DMS 273 (cell line): ENCODE results near the gene RNF111.
"Not testable (repeated sequence)": the region's sequence is repeated elsewhere in the genome, so short reads cannot be mapped to it uniquely, and the experiment has no call there.

Source experiments
- DNase-seq: peaks from one replicate; lab custom pipeline; 2025; ENCODE audit not compliant: unreplicated experiment; lab: John Stamatoyannopoulos, UW

RNF111 gene

GRCh38 chr15:59052915-59053407 is 65.5 kb downstream of the RNF111 start:
- no peak for DNase-seq

GRCh38 chr15:59053482-59053881 is 66.0 kb downstream of the RNF111 start:
- DNase-seq: no peak

DNA sequence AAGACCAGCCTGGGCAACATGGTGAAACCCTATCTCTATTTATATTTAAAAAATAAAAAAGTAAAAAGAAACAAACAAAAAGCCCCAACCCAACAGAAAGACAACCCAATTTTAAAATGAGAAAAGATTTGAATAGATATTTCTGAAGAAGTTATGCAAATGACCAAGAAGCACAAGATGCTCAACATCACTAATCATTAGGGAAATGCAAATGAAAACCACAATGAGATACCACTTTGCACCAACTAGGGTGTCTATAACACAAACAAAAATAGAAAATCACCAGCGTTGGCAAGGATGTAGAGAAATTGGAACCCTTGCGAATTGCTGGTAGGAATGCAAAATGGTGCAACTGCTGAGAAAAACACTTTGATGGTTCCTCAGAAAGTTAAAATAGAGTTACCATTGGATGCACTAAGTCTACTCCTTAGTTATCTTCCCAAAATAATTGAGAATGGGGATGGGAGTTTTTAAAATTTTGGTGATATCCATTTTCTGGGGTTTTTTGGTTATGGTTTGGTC is 71.7 kb downstream of the RNF111 start:
- DNase-seq: no peak

GRCh38 chr15:59060348-59060747 is 72.9 kb downstream of the RNF111 start:
- DNase-seq: no peak

GRCh38 chr15:59063042-59063441 is 75.6 kb downstream of the RNF111 start:
- DNase-seq: no peak

GRCh38 chr15:59069430-59069829 is 82.0 kb downstream of the RNF111 start:
- no peak for DNase-seq

DNA sequence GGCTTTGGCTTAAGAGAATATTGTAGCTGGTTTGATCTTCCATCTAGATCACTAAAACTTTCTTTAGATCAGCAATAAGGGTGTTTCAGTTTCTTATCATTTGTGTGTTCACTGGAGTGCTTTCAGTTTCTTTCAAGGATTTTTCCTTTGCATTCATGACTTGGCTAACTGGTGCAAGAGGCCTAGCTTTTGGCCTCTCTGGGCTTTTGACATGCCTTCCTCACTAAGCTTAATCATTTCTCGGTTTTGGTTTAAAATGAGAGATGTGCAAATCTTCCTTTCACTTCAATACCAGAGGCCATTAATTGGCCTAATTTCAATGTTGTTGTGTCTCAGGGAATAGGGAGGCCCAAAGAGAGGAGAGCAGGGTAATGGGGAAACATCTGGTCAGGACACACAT is 87.1 kb downstream of the RNF111 start:
- DNase-seq: no peak

GRCh38 chr15:59087731-59088130 is 100.3 kb downstream of the RNF111 start:
- DNase-seq: no peak

- no peak for DNase-seq
Measured at GRCh38 chr15:59094077-59094476, 106.6 kb downstream of the RNF111 start.

DNA sequence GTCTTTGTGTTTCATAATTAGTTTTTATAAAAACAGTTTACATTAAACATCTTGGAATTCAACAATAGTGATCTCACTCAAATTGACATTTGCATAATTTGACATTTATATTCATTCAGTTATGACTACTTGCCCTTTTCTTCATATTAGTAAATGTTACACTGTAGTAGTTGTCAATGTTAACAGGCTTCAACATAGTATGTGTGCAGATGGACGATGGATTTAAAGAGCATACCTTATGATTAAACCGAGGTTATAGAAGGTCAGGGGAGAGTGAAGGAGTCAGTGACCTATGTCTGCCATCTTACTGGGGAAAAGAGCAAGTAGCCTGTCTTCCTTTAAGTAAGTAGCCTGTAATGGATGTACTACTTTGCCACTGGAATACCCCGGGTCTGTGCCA is 109.0 kb downstream of the RNF111 start:
- no peak for DNase-seq

- DNase-seq: no peak
Measured at GRCh38 chr15:59099162-59099685, 111.8 kb downstream of the RNF111 start.

- DNase-seq: no peak
Measured at GRCh38 chr15:59104602-59104911, 117.1 kb downstream of the RNF111 start.

- peak; percentile 94 for DNase-seq
Measured at GRCh38 chr15:59104912-59105732, 117.7 kb downstream of the RNF111 start, which contains the start of gene CCNB2. TSS of gene CCNB2 (plus strand) at chr15:59105146. CDS start at chr15:59105269, 123 bp downstream.

DNA sequence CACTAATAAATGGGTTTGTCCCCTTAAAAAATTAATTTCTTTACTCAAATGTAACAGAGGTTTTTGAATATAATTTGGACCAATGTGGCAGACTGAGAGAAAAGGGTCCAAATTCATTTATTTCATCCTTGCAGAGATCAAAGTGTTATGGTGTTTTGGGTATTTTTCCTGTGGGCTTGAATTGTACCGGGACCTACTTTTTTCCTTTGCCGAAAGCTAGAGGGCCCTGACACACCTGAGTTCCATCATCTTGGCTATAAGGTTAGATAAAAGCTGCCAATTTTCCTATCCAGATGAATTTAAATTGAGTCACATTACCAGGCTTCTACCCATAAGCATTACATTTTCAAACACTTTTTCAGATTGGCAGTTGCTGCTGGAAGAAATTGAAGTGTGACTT is 118.4 kb downstream of the RNF111 start:
- no peak for DNase-seq

DNA sequence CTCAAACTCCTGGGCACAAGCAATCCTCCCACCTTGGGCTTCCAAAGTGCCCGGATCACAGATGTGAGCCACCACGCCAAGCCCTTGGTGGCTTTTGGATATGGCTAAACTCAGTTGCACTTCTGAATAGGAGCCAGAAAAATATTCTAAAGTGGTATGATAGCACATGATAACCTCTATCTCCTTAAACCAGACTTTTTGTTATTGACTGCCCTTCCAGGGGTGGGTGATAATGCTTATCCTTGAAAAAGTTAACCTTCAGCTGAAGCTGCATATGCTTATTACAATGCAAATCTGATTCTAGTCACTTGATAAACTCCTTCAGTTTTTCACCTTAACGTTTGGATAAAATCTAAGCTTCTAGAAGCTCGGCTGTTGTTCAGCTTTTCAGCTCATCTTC is 123.8 kb downstream of the RNF111 start:
- no peak for DNase-seq

DNA sequence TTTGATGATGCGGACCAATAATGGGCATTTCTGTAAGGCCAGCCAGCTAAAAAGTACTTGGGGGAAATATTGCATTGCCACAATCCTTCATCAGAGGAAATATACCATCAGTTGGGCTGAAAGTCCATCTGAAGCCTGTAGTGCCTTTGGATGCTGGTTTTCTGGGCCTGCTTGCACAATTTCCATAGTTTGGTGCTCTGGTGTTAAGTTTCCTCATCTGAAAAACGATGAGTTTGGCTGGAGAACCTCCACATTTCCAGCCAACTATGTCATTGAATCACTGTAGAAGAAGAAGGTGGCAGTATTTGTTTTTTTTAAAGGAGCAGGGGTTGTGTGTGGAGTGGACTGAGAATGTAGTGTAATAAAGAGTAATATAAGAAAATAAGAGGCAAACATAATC is 127.6 kb downstream of the RNF111 start:
- no peak for DNase-seq

DNA sequence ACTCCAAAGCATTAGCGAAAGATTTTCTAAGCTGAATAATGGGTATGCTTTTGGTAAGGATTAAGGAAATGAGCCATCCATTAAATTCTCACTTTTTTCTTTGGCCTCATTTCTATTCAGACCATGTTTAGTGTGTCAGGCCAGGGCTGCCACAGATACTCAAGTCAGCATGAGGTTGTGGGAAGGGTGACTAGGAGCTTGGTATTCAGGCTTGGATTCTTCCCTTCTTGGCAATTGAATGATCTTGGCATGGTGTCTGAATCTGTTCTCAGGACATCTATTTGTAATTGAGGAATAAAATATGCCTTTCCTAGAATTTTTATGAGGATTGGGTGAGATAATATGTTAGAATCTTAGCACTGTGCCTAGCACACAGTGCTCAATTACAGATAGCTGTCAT is 128.7 kb downstream of the RNF111 start:
- no peak for DNase-seq

DNA sequence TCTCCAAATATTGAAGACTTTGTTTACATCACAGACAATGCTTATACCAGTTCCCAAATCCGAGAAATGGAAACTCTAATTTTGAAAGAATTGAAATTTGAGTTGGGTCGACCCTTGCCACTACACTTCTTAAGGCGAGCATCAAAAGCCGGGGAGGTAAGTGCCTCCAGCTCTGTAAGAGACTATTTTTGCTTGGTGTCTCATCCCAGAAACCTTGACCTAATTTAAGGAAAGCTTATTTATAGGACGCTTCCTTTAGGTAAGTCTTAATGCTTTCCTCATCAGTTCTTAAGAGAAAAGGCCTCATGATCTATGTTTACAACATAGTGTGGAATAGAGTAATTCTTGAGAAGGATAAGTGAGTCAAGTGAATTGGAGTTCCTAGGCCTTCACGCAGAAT is 129.3 kb downstream of the RNF111 start:
- no peak for DNase-seq

- no peak for DNase-seq
Measured at GRCh38 chr15:59119625-59120024, 132.2 kb downstream of the RNF111 start.

DNA sequence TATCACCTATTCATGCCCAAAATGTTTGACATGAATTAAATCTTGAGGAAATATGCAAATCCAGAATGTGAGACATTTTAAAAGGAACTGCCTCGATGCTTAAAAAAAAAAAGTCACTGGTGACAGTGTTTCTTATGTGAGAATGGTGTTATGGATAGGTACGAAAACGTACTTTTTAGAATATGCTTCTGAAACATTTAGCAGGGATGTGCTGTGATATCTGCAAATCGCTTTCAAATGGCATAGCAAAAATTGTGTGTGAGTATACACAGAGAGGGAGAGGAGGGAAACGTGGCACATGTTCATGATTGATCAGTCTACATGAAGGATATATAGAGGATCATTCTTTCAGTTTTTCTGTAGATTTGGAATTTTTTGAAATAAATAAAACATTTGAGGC is 133.5 kb downstream of the RNF111 start:
- DNase-seq: no peak

- no peak for DNase-seq
Measured at GRCh38 chr15:59124261-59124660, 136.8 kb downstream of the RNF111 start.

DNA sequence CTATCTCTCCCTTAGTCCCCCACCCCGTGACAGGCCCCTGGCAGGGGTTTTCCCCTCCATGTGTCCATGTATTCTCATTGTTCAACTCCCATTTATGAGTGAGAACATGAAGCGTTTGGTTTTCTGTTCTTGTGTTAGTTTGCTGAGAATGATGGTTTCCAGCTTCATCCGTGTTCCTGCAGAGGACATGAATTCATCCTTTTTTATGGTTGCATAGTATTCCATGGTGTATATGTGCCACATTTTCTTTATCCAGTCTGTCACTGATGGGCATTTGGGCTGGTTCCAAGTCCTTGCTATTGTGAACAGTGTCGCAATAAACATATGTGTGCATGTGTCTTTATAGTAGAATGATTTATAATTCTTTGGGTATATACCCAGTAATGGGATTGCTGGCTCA is 138.2 kb downstream of the RNF111 start:
- DNase-seq: not testable (repeated sequence)

DNA sequence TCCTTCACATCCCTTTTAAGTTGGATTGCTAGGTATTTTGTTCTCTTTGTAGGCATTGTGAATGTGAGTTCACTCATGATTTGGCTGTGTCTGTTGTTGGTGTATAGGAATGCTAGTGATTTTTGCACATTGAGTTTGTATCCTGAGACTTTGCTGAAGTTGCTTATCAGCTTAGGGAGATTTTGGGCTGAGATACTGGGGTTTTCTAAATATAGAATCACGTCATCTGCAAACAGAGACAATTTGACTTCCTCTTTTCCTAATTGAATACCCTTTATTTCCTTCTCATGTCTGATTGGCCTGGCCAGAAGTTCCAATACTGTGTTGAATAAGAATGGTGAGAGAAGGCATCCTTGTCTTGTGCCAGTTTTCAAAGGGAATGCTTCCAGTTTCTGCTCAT is 139.8 kb downstream of the RNF111 start:
- DNase-seq: not testable (repeated sequence)
